ENCODE data around the gene FCN2. TPM values are rescaled to one million over a fixed set of nuclear protein-coding genes. Genes with fewer than 3 reads are reported as not detected.

Gene FCN2
- total RNA-seq, 1 experiment from 2014 or later = not detected

DNA sequence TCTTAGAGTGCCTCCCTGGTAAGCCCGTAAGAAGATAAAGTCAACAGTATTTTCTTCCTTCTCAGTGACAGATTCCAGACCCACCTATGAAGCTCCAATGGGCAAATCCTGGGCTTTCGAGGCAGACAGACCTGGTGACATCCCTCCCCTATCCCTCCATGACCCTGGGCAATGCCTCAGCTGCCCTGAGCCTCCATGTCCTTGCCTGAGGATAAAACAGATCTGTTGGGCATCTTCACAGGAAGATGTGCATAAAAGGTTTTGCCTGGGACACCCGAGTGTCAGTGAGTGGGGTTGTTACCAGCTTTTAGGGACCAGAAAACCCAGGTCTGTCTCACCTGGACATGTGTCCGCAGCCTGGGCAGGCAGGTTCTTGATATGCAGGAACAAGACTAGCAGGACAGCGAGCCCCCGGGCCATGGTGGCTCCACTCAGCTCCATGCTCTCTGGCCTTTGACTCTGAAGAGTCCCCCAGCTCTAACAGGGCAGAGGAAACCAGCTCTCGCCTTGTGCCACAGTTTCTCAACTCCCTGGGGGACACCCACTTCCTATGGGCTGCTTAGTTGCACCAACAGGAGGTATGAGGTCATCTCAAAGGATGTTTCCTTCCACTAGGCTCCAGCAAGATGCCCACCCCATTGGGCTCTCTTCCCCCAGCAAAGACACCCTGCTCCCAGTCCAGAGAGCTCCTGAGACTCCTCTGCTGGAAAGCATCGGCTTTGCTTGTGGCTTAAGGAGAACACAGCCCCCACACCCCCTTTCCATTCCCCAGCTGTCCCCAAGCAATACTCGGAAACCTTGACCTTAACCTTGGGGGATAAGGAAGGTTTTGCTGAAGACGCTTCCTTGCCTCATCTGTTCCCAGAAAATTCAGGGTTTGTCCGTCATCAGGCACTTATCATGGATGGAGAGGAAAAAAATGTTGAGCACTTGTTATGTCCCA is 37.1 kb downstream of the FCN2 start, which contains the start of gene FCN1 (continued):
- TF ChIP-seq, protein P1, sequence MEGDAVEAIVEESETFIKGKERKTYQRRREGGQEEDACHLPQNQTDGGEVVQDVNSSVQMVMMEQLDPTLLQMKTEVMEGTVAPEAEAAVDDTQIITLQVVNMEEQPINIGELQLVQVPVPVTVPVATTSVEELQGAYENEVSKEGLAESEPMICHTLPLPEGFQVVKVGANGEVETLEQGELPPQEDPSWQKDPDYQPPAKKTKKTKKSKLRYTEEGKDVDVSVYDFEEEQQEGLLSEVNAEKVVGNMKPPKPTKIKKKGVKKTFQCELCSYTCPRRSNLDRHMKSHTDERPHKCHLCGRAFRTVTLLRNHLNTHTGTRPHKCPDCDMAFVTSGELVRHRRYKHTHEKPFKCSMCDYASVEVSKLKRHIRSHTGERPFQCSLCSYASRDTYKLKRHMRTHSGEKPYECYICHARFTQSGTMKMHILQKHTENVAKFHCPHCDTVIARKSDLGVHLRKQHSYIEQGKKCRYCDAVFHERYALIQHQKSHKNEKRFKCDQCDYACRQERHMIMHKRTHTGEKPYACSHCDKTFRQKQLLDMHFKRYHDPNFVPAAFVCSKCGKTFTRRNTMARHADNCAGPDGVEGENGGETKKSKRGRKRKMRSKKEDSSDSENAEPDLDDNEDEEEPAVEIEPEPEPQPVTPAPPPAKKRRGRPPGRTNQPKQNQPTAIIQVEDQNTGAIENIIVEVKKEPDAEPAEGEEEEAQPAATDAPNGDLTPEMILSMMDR (IDR thresholded peaks at IDR 0.05 in 2 of 3, conservative IDR thresholded peaks at IDR 0.05 in 1 of 3; ENCODE audit: borderline replicate concordance in 1 of 3, insufficient read depth in 1 of 3, low read depth in 2 of 3, low read length in 2 of 3) = no peak
- no peak for TF ChIP-seq FOSL1 (IDR thresholded peaks at IDR 0.05; ENCODE audit: low read depth)
- no peak for TF ChIP-seq CEBPB (IDR thresholded peaks at IDR 0.05; ENCODE audit: low read depth)

DNA sequence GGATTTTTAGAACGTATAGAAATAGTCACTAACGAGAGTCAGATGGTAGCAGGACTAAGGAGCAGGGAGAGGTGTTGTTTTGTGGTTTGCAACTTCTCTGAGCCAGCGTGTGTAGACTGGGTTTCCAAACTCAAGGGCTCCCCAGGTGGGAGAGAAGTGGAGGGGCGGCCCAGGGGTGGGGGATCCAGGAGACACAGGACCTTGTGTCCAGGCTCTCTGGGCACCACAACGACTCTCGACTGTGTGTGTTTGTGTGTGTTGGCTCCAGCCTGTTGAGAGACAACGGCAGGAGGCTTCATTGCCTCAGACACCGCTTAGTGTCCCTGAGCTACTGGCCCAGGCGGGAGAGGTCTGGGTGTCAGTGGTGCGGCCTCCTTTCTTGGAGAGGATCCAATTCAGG is 38.0 kb downstream of the FCN2 start:
- Histone ChIP-seq H3K4me2 (ENCODE audit: low read length) (no peak overlapping the region), H3K36me3 (ENCODE audit: control insufficient read depth in 1 of 2, insufficient read depth in 2 of 2, low read length in 2 of 2) (no peaks in the 10 kb centered on the region), H3K9me3 (ENCODE audit: control insufficient read depth in 1 of 2, insufficient read depth in 1 of 2, low read depth in 1 of 2, low read length in 2 of 2) (peaks cover 0 to 5% of the 10 kb centered on the region in 2 experiments; a peak in 1 of 4 replicates), H2AFZ (ENCODE audit: low read depth, low read length, poor library complexity, severe bottlenecking) (no peak overlapping the region), H3K4me1 (ENCODE audit: control insufficient read depth in 1 of 2, insufficient read depth in 2 of 2, low read length in 2 of 2) (no peaks in the 10 kb centered on the region), H3K27me3 (ENCODE audit: insufficient read depth, low read length) (peaks cover 23% of the 10 kb centered on the region; the same call in 1 of the 2 replicates), H4K20me1 (ENCODE audit: insufficient read depth) (no peaks in the 10 kb centered on the region), H3K4me3 (replicated peaks in 1 of 2; ENCODE audit: low read depth in 1 of 2, low read length in 2 of 2) (no peak overlapping the region), H3K79me2 (ENCODE audit: insufficient read depth, low read length) (no peaks in the 10 kb centered on the region), H3K27ac (ENCODE audit: low read depth, low read length) (no peak overlapping the region), H3K9ac (ENCODE audit: low read length) (no peak overlapping the region), H3K9me2 (ENCODE audit: insufficient read depth) (no peaks in the 10 kb centered on the region)
- RAD21 ChIA-PET (ENCODE audit: low non-redundant PET in 1 of 2, low total read pairs in 2 of 2, uncharacterized antibody in 2 of 2, unreplicated experiment in 2 of 2) = no interaction called here
- intact Hi-C loops (cut with micrococcal nuclease) = no loop called here
- ATAC-seq (no peak), DNase-seq (ENCODE audit: low read depth, low spot score) (no peak)
- no peak for TF ChIP-seq SP1 (IDR thresholded peaks at IDR 0.05; ENCODE audit: low read depth)
- no peak for TF ChIP-seq POLR2A (IDR thresholded peaks at IDR 0.05; ENCODE audit: borderline replicate concordance, extremely low read depth, insufficient read depth, insufficient read length)
- TF ChIP-seq RAD21 (IDR thresholded peaks at IDR 0.05; ENCODE audit: low read depth) = no peak
- POLR2A ChIA-PET = no interaction called here
- CTCF ChIA-PET = no interaction called here
- no TSS peak for BruUV-seq (replicated peaks)
